ENCODE measurements around the gene ZMIZ1.

- TF ChIP-seq MAFK (IDR thresholded peaks at IDR 0.05; ENCODE audit: partially characterized antibody) (no peak), CTCF (IDR thresholded peaks at IDR 0.05) (no peak), ZSCAN20 (CRISPR knock-in tag; IDR thresholded peaks at IDR 0.05) (no peak), CEBPB (IDR thresholded peaks at IDR 0.05) (no peak), RCOR1 (IDR thresholded peaks at IDR 0.05; ENCODE audit: low read depth, low read length) (no peak), FOXS1 (CRISPR knock-in tag; IDR thresholded peaks at IDR 0.05) (no peak), POLR2A (IDR thresholded peaks at IDR 0.05; ENCODE audit: low read length) (no peak), NR3C1 (IDR thresholded peaks at IDR 0.05) (no peak), EP300 (IDR thresholded peaks at IDR 0.05) (no peak), PBX3 (IDR thresholded peaks at IDR 0.05) (no peak), NFE2L2 (conservative IDR thresholded peaks at IDR 0.05; ENCODE audit: low read length) (no peak), CBX8 (IDR thresholded peaks at IDR 0.05) (no peak), ZFP36 (IDR thresholded peaks at IDR 0.05; ENCODE audit: borderline replicate concordance, partially characterized antibody) (no peak), MAX (IDR thresholded peaks at IDR 0.05) (no peak)
Measured at GRCh38 chr10:79230328-79230830, 161.6 kb downstream of the ZMIZ1 start.
